Progenitor cell of endocrine pancreas (in vitro differentiated cells): ENCODE measurements around the gene DMXL2. TPM values are rescaled to one million over a fixed set of nuclear protein-coding genes. Genes with fewer than 3 reads are reported as not detected.

Experiments
- DNase-seq: peaks from one replicate; pipeline ENCODE4 v3.0.0; 2021; ENCODE audit warnings: low spot score; ENCODE audit not compliant: unreplicated experiment
- H3K27ac Mint-ChIP-seq: 2 replicates; pipeline ENCODE4 v1.8.0; 2021; ENCODE audit warnings: mild to moderate bottlenecking, moderate library complexity, mixed read lengths
- H3K27me3 Mint-ChIP-seq: 2 replicates; pipeline ENCODE4 v1.8.0; 2021; ENCODE audit warnings: mixed read lengths
- H3K36me3 Mint-ChIP-seq: 2 replicates; pipeline ENCODE4 v1.8.0; 2022; ENCODE audit warnings: mixed read lengths; ENCODE audit not compliant: insufficient read depth
- H3K4me1 Mint-ChIP-seq: 2 replicates; pipeline ENCODE4 v1.8.0; 2021; ENCODE audit warnings: low read depth, mixed read lengths
- H3K4me3 Mint-ChIP-seq: 2 replicates; pipeline ENCODE4 v1.8.0; 2021; ENCODE audit warnings: low read depth, mild to moderate bottlenecking, moderate library complexity, mixed read lengths
- H3K9me3 Mint-ChIP-seq: 2 replicates; pipeline ENCODE4 v1.8.0; 2021; ENCODE audit warnings: low read depth, mixed read lengths
- total RNA-seq: library from RNA; stranded (reverse); gene quantifications from 2 replicates; pipeline ENCODE4 v1.2.1, GENCODE V29; 2021
- TF ChIP-seq, protein P1 (sequence below): fragments of 200-600 bp; sonication (generic); IDR thresholded peaks from one replicate; pipeline ENCODE4 v1.5.0; 2021; ENCODE audit warnings: antibody characterized with exemption, mild to moderate bottlenecking; ENCODE audit not compliant: unreplicated experiment

The DMXL2 gene
- total RNA-seq, 1 donor from 2014 or later = 43.3 TPM

DNA sequence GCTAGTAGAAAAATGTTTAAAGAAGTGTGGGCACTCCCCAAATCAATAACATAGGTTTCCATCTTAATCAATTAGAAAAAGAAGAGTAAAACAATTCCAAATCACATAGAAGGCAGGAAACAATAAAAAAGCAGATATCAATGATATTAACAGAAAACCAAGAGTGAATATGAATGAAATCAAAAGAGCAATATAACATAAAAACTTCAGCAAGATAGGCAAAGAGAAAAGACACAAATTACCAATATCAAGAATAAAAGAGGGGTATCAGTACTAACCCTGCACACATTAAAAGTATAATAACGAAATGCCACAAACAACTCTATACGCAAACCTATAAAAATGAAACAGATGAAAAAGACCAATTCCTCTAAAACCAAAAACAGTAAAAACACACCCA, 19.6 kb downstream of the DMXL2 start:
- no peaks in the 10 kb centered on the region for H3K27me3 Mint-ChIP-seq
- peaks cover 2% of the 10 kb centered on the region for H3K36me3 Mint-ChIP-seq
- no peak for DNase-seq
- TF ChIP-seq, protein P1, sequence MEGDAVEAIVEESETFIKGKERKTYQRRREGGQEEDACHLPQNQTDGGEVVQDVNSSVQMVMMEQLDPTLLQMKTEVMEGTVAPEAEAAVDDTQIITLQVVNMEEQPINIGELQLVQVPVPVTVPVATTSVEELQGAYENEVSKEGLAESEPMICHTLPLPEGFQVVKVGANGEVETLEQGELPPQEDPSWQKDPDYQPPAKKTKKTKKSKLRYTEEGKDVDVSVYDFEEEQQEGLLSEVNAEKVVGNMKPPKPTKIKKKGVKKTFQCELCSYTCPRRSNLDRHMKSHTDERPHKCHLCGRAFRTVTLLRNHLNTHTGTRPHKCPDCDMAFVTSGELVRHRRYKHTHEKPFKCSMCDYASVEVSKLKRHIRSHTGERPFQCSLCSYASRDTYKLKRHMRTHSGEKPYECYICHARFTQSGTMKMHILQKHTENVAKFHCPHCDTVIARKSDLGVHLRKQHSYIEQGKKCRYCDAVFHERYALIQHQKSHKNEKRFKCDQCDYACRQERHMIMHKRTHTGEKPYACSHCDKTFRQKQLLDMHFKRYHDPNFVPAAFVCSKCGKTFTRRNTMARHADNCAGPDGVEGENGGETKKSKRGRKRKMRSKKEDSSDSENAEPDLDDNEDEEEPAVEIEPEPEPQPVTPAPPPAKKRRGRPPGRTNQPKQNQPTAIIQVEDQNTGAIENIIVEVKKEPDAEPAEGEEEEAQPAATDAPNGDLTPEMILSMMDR = no peak
- no peak overlapping the region for H3K4me3 Mint-ChIP-seq
- peaks cover 13% of the 10 kb centered on the region for H3K9me3 Mint-ChIP-seq
- no peak overlapping the region for H3K27ac Mint-ChIP-seq
- H3K4me1 Mint-ChIP-seq = no peaks in the 10 kb centered on the region

DNA sequence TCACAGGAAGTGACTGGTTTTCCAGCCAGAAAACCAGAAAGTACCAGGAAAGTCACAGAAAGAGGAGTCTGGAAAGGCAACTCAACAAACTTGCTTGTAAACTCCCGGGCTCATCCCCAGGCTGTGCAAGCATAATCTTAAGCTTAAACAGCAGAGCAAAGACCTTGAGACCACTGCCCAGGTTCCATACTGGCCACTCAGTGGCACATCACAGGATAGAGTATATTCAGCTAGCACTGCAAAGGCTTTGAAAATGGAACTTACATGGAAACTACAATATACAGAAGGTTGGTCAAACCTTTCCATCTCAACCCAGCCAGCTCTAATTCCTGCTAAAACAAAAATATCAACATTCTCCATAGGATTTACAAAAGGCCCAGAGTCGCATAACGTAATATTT, 20.1 kb downstream of the DMXL2 start:
- Mint-ChIP-seq H3K4me1 (no peaks in the 10 kb centered on the region), H3K36me3 (peaks cover 2% of the 10 kb centered on the region), H3K27me3 (no peaks in the 10 kb centered on the region), H3K27ac (no peak overlapping the region), H3K4me3 (no peak overlapping the region), H3K9me3 (peaks cover 13% of the 10 kb centered on the region)
- no peak for DNase-seq
- TF ChIP-seq, protein P1 = no peak

DNA sequence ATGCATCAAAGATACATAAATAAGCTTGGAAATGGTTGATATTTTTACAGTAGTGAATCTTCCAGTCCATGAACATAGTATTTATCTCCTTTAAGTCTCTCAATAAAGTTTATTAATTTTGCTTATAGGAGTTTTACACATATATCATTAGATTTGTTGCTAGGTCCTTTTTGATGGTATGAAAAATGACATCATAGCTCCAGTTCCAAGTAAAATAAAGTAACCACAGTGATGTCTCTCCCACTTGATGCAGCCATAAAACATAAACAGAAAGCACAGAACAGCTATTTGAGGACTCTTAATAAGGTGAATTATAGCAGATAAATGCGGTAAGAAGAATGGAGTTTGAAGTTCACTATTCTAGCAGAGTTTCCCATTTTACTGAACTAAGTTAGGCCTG, 20.8 kb downstream of the DMXL2 start:
- TF ChIP-seq, protein P1 = no peak
- Mint-ChIP-seq H3K27me3 (no peaks in the 10 kb centered on the region), H3K4me1 (no peaks in the 10 kb centered on the region), H3K27ac (no peak overlapping the region), H3K36me3 (peaks cover 2% of the 10 kb centered on the region), H3K9me3 (peaks cover 13% of the 10 kb centered on the region), H3K4me3 (no peak overlapping the region)
- DNase-seq = no peak

DNA sequence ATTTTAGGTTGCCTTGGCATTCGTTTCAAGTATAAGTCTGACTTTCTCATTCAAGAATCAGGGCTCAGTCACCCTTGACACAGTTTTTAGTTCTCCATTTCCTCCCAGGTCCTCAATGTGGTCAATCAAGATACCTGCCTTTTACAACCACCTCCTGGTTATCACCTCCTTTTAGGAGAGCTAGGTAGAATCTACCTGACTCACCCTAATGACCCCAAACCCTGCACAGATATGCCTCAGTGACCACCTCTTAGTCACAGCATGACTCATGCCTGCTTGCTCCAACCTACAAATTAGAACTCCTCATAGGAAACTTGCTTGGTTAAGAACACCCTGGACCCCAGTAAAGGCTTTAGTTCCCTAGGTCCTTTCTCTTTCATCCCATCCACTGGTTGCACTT, 22.5 kb downstream of the DMXL2 start:
- H3K9me3 Mint-ChIP-seq = peaks cover 13% of the 10 kb centered on the region
- H3K4me3 Mint-ChIP-seq = no peak overlapping the region
- H3K36me3 Mint-ChIP-seq = peaks cover 2% of the 10 kb centered on the region
- TF ChIP-seq, protein P1 = no peak
- H3K4me1 Mint-ChIP-seq = no peaks in the 10 kb centered on the region
- DNase-seq = no peak
- no peaks in the 10 kb centered on the region for H3K27me3 Mint-ChIP-seq
- no peak overlapping the region for H3K27ac Mint-ChIP-seq

DNA sequence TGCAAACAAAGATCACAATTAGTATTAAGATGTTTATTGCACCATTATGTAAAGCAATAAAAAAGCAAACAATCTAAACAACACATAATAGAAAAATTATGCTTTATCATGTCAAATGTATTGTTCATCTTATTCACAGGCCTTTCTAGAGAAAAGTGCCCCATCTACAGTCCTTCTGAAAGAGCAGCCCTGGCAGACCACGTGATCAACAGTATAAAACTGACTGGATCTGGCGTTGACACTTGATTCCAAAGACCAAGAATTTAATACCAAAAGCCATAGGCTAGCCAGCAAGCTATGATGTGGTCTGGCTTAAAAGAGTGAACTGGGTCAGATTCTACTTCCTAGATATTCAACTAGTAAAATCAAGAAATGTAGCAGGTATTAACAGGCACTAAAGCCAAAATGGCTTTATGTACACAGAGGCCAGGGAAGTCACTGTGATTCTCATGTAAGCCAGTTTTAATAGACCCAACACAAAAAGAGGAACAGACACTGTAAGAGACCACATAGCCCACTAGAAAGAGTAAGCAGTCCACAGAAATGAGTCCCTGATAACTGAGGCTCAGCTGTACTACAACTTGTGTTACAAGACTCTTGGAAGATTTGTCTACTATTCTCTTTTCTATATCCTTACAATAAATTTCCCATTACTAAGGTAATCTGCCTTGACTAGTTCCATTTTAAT, 32.5 kb downstream of the DMXL2 start:
- Mint-ChIP-seq H3K9me3 (peaks cover 38% of the 10 kb centered on the region), H3K27me3 (no peaks in the 10 kb centered on the region), H3K36me3 (peaks cover 22% of the 10 kb centered on the region), H3K27ac (no peak overlapping the region), H3K4me3 (no peak overlapping the region), H3K4me1 (no peaks in the 10 kb centered on the region)
- no peak for DNase-seq
- TF ChIP-seq, protein P1 = no peak
